GM12878 (cell line): ENCODE results near the gene C3orf20. TPM values are rescaled to one million over a fixed set of nuclear protein-coding genes. Genes with fewer than 3 reads are reported as not detected.

Experiments used
- ATAC-seq: fragments of 200-7000 bp; cut with Tn5 transposase; 3 replicates; pipeline ENCODE4 v1.9.1; 2020; ENCODE audit warnings: mild to moderate bottlenecking, moderate library complexity
- BruUV-seq: library from RNA; stranded (reverse); fragments of 400-500 nt; replicated peaks from 2 replicates; lab custom pipeline; 2021; lab: Mats Ljungman, UMichigan
- CTCF ChIA-PET: fragments of 300-600 bp; sonication (Branson Sonifier 250); formaldehyde crosslinking; extraction: SDS; loops from one replicate; lab custom pipeline; 2021; ENCODE audit warnings: inconsistent platforms; lab: Yijun Ruan, JAX
- POLR2A ChIA-PET: fragments of 350-600 bp; formaldehyde crosslinking; extraction: SDS; loops from one replicate; lab custom pipeline; 2021; ENCODE audit warnings: inconsistent platforms; lab: Charles Lee
- RAD21 ChIA-PET: fragments of 300-600 bp; sonication (Branson Sonifier 250); formaldehyde crosslinking; loops from one replicate; lab custom pipeline; 2023; ENCODE audit warnings: antibody characterized with exemption; ENCODE audit not compliant: unreplicated experiment; lab: Charles Lee
- SMC1A ChIA-PET: fragments of 300-600 bp; sonication (Branson Sonifier 250); formaldehyde crosslinking; loops from one replicate; lab custom pipeline; 2023; ENCODE audit not compliant: unreplicated experiment, uncharacterized antibody; lab: Charles Lee
- DNase-seq: peaks from one replicate; pipeline ENCODE4 v3.0.0-alpha.2; 2011; ENCODE audit warnings: low read depth, low spot score
- FAIRE-seq: peaks from 3 replicates; lab custom pipeline; 2011; peaks lifted over from hg19 to GRCh38; lab: Jason Lieb, UNC
- H2AFZ ChIP-seq: 2 replicates; pipeline ENCODE4 v1.6.0; 2011; ENCODE audit warnings: low read depth, low read length, control low read depth; ENCODE audit not compliant: control insufficient read depth
- H3K27ac ChIP-seq: 2 replicates; pipeline ENCODE4 v1.5.1; 2011; ENCODE audit warnings: control low read depth; ENCODE audit not compliant: control insufficient read depth, insufficient read depth
- H3K27me3 ChIP-seq, 2 experiments: replicated peaks in 1 of 2; 2 replicates each; pipeline versions ENCODE4 v1.6.0 to v1.6.1; 2011; ENCODE audit warnings: low read length in 1 of 2; ENCODE audit not compliant: control insufficient read depth in 2 of 2, insufficient read depth in 2 of 2
- H3K36me3 ChIP-seq, 2 experiments: 2 replicates each; pipeline ENCODE4 v1.5.1; 2011; ENCODE audit warnings: low read length in 1 of 2; ENCODE audit not compliant: control insufficient read depth in 2 of 2, insufficient read depth in 2 of 2
- H3K4me1 ChIP-seq: 2 replicates; pipeline ENCODE4 v1.6.1; 2011; ENCODE audit warnings: mild to moderate bottlenecking, low read length, moderate library complexity, mixed read lengths; ENCODE audit not compliant: control insufficient read depth, insufficient read depth
- H3K4me2 ChIP-seq: 2 replicates; pipeline ENCODE4 v1.6.0; 2011; ENCODE audit warnings: control low read depth; ENCODE audit not compliant: control insufficient read depth, insufficient read depth
- H3K4me3 ChIP-seq: fragments of 200-600 bp; sonication (generic); 2 replicates; pipeline ENCODE4 v1.5.1; 2016
- H3K79me2 ChIP-seq: 2 replicates; pipeline ENCODE4 v1.6.0; 2011; ENCODE audit warnings: low read length; ENCODE audit not compliant: control insufficient read depth, insufficient read depth
- H3K9ac ChIP-seq: 2 replicates; pipeline ENCODE4 v1.8.0; 2011; ENCODE audit warnings: low read length, control low read depth, mixed read lengths; ENCODE audit not compliant: control insufficient read depth, insufficient read depth
- H3K9me3 ChIP-seq: replicated peaks from 3 replicates; pipeline ENCODE4 v1.5.1; 2011; ENCODE audit warnings: mild to moderate bottlenecking, low read length; ENCODE audit not compliant: control insufficient read depth, insufficient read depth
- H4K20me1 ChIP-seq: 2 replicates; pipeline ENCODE4 v1.6.0; 2011; ENCODE audit not compliant: control insufficient read depth, insufficient read depth
- ASH2L ChIP-seq: fragments of 300-600, 200-600 bp; sonication (generic); IDR thresholded peaks from 2 replicates; pipeline ENCODE4 v1.6.1; 2017; ENCODE audit warnings: low read depth, mild to moderate bottlenecking, borderline replicate concordance
- ATF2 ChIP-seq: IDR thresholded peaks from 2 replicates; pipeline ENCODE4 v1.6.1; 2012; ENCODE audit warnings: low read length, inconsistent platforms
- CHD1 ChIP-seq: IDR thresholded peaks from 2 replicates; pipeline ENCODE4 v1.6.1; 2012; ENCODE audit warnings: low read depth, low read length, improper control_type of control experiment
- EZH2 ChIP-seq: IDR thresholded peaks from 2 replicates; pipeline ENCODE4 v1.6.1; 2012; ENCODE audit warnings: low read depth, mild to moderate bottlenecking, control low read depth, inconsistent platforms, low read length, borderline replicate concordance; ENCODE audit not compliant: control insufficient read depth
- KAT2A ChIP-seq: conservative IDR thresholded peaks from 2 replicates; pipeline ENCODE4 v1.6.1; 2011; ENCODE audit warnings: low read depth, low read length; ENCODE audit not compliant: control insufficient read depth
- NFIC ChIP-seq: IDR thresholded peaks from 2 replicates; pipeline ENCODE4 v1.6.1; 2012; ENCODE audit warnings: low read depth, mild to moderate bottlenecking, inconsistent platforms, low read length, moderate library complexity
- NFYB ChIP-seq: IDR thresholded peaks from 2 replicates; pipeline ENCODE4 v1.6.1; 2011; ENCODE audit warnings: low read depth, mild to moderate bottlenecking, low read length, improper control_type of control experiment, moderate library complexity; ENCODE audit not compliant: insufficient read depth
- NKRF ChIP-seq: fragments of 450-650 bp; conservative IDR thresholded peaks from 2 replicates; pipeline ENCODE4 v1.6.1; 2017; ENCODE audit warnings: mild to moderate bottlenecking, moderate library complexity
- NR2C2 ChIP-seq: IDR thresholded peaks from 2 replicates; pipeline ENCODE4 v1.6.1; 2011; ENCODE audit warnings: borderline replicate concordance, low read depth; ENCODE audit not compliant: control insufficient read depth, insufficient read length
- ZBED1 ChIP-seq: IDR thresholded peaks from 2 replicates; pipeline ENCODE4 v1.6.1; 2016; ENCODE audit warnings: borderline replicate concordance
- ZNF622 ChIP-seq: fragments of 450-650 bp; IDR thresholded peaks from 2 replicates; pipeline ENCODE4 v1.6.1; 2017; ENCODE audit warnings: mild to moderate bottlenecking, inconsistent platforms
- WGBS: methylation state at CpG from one replicate; pipeline ENCODE4 v1.1.6; 2016; ENCODE audit warnings: low lambda C conversion rate; ENCODE audit not compliant: insufficient replicate concordance, insufficient coverage; ENCODE audit errors: missing lambda C conversion rate; 5-methylcytosine and 5-hydroxymethylcytosine counted together
- in situ Hi-C: fragments of 300-500 bp; cut with MboI; formaldehyde crosslinking; loops from 9 replicates; pipeline ENCODE4 v1.14.3; 2018; ENCODE audit warnings: mixed read lengths
- intact Hi-C: fragments of 100-400 bp; cut with micrococcal nuclease; formaldehyde crosslinking; loops from one replicate; pipeline ENCODE4 v1.14.2; 2022; ENCODE audit not compliant: unreplicated experiment
- polyA plus RNA-seq, 11 experiments: library from polyadenylated mRNA; depleted of rRNA in 4 of 11; unstranded in 6 of 11; stranded (reverse) in 5 of 11; fragments of >200 nt; fragmentation: Nextera tagmentation in 4 of 11; fragmentation: Illumina TruSeq in 1 of 11; extraction: Ambion mirVana in 4 of 11; extraction: Trizol in 1 of 11; gene quantifications; 1 replicate in 1 of 11; 2 replicates in 10 of 11; pipeline versions ENCODE4 v1.2.1 to v1.2.3, GENCODE V29; 2011 to 2016; ENCODE audit warnings: inconsistent platforms in 2 of 11, missing spikeins in 2 of 11, low read depth in 1 of 11
- total RNA-seq, 4 experiments: library from RNA; depleted of rRNA in 3 of 4; stranded (reverse); fragments of >200 nt in 3 of 4; fragmentation: Illumina TruSeq in 1 of 4; extraction: Trizol in 1 of 4; gene quantifications; 2 replicates each; pipeline versions ENCODE4 v1.2.1 to v1.2.3, GENCODE V29; 2013 to 2021

C3orf20 gene
- total and polyA plus RNA-seq, 10 of the 15 experiments (the other 5 are each of a cell fraction or from before 2014, with no cell fraction given) = 0.05 to 2.9 (median 1.0) TPM

DNA sequence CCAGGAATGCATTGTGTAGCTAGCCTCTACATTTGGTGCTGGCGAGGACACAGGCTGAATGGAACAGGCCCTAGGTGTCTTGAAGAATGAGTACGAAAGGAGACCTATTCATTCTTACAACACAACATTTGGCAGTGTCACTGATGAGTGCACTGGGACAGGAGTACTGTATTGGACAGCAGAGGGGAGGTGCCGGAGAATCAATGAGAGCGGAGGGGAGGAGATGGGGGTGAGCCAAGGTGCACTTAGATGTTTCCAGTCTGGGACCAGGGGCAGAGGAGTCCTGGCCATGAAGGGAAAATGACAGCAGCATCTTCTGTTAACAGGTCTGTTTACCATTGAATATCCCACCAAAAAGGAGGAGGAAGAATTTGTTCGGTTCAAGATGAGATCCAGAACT lies 53.2 kb downstream of the C3orf20 start:
- FAIRE-seq (no peak), DNase-seq (no peak), ATAC-seq (no peak)
- H3K36me3 ChIP-seq = no peaks in the 10 kb centered on the region; a peak in 1 of 4 replicates
- H4K20me1 ChIP-seq = no peaks in the 10 kb centered on the region
- ChIA-PET CTCF (interaction anchor here (1.2 kb wide), 1 partner anchor 54 kb away, joined by 3 read pairs; no protein-coding TSS in a partner anchor), POLR2A (no interaction called here), RAD21 (no interaction called here), SMC1A (no interaction called here)
- intact Hi-C loops (no loop called here), in situ Hi-C loops (no loop called here)
- no peaks in the 10 kb centered on the region for H3K27me3 ChIP-seq
- no peaks in the 10 kb centered on the region for H3K4me1 ChIP-seq
- H3K9ac ChIP-seq = no peak overlapping the region
- no peak overlapping the region for H2AFZ ChIP-seq
- no peaks in the 10 kb centered on the region for H3K9me3 ChIP-seq
- TF ChIP-seq NKRF (no peak), NR2C2 (no peak)
- 91% methylated on average over 5 of the region's 5 CpGs for WGBS
- no peak overlapping the region for H3K4me3 ChIP-seq
- BruUV-seq = no TSS peak
- H3K27ac ChIP-seq = no peak overlapping the region
- no peaks in the 10 kb centered on the region for H3K79me2 ChIP-seq
- H3K4me2 ChIP-seq = no peak overlapping the region

- Histone ChIP-seq H3K4me2 (no peak overlapping the region), H3K4me1 (no peaks in the 10 kb centered on the region), H3K27ac (no peak overlapping the region), H3K9ac (no peak overlapping the region), H3K36me3 (no peaks in the 10 kb centered on the region; a peak in 1 of 4 replicates), H4K20me1 (no peaks in the 10 kb centered on the region), H3K4me3 (no peak overlapping the region), H2AFZ (no peak overlapping the region), H3K27me3 (no peaks in the 10 kb centered on the region), H3K9me3 (no peaks in the 10 kb centered on the region), H3K79me2 (no peaks in the 10 kb centered on the region)
- BruUV-seq = no TSS peak
- intact Hi-C loops = no loop called here
- ChIA-PET POLR2A (no interaction called here), CTCF (no interaction called here), SMC1A (interaction anchor here (1.5 kb wide), 1 partner anchor 12 kb away, joined by 4 read pairs; no protein-coding TSS in a partner anchor), RAD21 (no interaction called here)
- DNase-seq = no peak
- no peak for FAIRE-seq
- TF ChIP-seq CHD1 (no peak), KAT2A (no peak), ZNF622 (no peak), ATF2 (no peak), NFIC (no peak), ASH2L (no peak), NR2C2 (no peak), ZBED1 (no peak), NFYB (no peak), EZH2 (no peak)
- in situ Hi-C loops = no loop called here
- no peak for ATAC-seq
- WGBS = 59% methylated on average over 6 of the region's 6 CpGs
Measured at GRCh38 chr3:14730703-14731382, 55.9 kb downstream of the C3orf20 start.
